DND-41 (cell line): ENCODE results near the gene HAAO.

ENCODE experiments used
- CTCF ChIP-seq: IDR thresholded peaks from 2 replicates; pipeline ENCODE4 v1.5.1; 2012; ENCODE audit warnings: borderline replicate concordance, low read length, moderate library complexity, mild to moderate bottlenecking; ENCODE audit not compliant: poor library complexity, severe bottlenecking; ENCODE audit errors: extremely low read depth
- EZH2 ChIP-seq: IDR thresholded peaks from 3 replicates; pipeline ENCODE4 v1.6.1; 2012; ENCODE audit warnings: borderline replicate concordance, low read depth, mild to moderate bottlenecking, moderate library complexity, low read length, inconsistent platforms; ENCODE audit not compliant: severe bottlenecking

DNA sequence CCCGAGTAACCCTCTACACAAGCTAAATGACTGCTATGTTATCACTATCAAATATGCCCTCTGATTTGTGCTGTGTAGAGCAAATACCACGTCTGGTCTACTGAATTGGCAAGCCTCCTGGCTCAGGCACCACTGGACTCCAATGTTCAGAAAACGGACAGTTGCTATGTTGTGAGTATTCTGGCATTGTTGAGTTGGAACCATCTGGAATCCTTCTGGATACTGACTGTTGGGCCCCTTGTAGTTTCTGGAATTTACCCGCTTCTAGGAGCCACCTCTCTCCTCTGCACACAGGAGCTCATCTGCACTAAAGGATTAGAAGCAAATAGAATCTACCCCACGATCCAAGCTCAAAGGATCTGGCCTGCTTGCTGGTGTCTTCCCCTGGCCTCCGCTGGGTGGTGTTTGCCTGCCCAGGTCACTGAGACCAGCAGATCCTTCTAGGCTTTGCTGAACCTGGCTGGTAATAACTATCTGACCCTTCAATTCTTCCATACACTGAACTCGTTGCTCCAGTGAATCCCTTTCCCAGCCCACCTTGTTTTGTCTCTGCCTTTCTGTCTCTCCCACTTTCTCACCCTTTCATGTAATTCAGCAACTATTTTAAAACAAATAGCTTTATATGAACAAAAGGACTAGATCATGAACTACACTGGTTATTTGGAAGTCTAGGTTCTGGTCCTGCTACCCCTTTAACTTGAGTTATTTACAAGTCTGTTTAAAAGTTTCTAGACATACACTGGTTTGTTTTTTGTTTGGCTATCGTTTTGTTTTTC, 2.1 kb upstream of the HAAO start:
- TF ChIP-seq EZH2: no peak
- no peak for TF ChIP-seq CTCF
